HG03039 (cell line): ENCODE measurements around the gene KRTAP9-9.
"Not testable (repeated sequence)": the region's sequence is repeated elsewhere in the genome, so short reads cannot be mapped to it uniquely, and the experiment has no call there.

ENCODE experiments used
- ATAC-seq: cut with Tn5 transposase; IDR thresholded peaks from one replicate; pipeline ENCODE4 v1.9.1; 2021; ENCODE audit warnings: mild to moderate bottlenecking, moderate library complexity; ENCODE audit not compliant: unreplicated experiment

Gene KRTAP9-9

DNA sequence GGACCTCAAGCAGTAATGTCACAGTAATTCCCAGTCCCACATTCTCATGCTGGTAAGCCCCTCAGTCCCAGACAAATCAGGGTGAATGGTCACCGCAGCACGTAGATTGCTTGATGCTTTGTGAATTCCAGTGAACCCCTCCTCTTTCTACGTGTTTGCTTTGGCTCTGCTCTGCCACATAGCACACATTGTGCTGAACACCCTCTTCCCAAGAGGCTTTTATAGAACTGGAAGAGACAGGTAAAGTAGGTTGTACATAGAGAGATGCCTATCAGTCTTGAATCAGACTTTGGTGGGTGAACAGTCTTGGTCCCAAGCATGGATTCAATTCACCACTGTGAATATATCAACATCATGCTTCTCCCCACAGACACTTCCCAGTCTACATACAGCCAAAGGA lies 9.4 kb downstream of the KRTAP9-9 start:
- no peak for ATAC-seq

DNA sequence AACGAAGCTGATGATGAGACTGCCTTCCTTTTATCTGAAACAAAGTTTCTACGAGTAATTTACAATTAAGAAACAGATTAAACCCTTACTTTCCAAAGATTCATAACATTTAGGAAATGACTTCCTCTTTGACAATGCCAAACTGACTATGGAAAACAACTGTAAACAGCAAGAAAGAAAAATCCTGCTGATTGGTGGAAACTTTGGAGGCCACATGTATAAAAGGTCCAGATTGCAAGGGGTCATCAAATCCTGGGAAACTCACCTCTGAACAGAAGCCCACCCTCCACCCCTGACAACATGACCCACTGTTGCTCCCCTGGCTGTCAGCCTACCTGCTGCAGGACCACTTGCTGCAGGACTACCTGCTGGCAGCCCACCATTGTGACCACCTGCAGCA lies 9.9 kb downstream of the KRTAP9-9 start, which contains the start of gene KRTAP9-6:
Gene KRTAP9-6, plus strand, starts transcription at position 301 of the 400 bp plus-strand sequence. Its CDS starts 0 bp downstream, at position 301.
- ATAC-seq, result no peak

DNA sequence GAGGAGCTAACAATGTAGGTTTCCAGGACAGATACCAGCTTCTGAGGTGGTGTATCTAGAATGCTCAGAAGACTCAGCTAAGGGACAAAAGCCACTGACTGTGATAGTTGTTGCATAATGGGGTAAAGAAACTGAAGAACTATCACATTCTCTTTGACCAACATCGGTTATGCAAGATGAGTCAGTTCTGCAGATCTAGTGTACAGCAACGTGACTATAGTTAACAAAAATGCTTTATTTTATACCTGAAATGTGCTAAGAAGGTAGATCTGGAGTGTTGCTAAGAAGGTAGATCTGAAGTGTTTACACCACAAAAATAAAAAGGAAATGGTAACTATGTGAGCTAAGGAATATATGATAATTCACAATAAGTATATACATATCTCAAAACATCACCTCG lies 12.5 kb downstream of the KRTAP9-9 start:
- no peak for ATAC-seq

GRCh38 chr17:41271323-41271722 lies 16.1 kb downstream of the KRTAP9-9 start:
- ATAC-seq, result not testable (repeated sequence)

- no peak for ATAC-seq
These were observed 16.7 kb downstream of the KRTAP9-9 start for GRCh38 chr17:41271858-41272257.

DNA sequence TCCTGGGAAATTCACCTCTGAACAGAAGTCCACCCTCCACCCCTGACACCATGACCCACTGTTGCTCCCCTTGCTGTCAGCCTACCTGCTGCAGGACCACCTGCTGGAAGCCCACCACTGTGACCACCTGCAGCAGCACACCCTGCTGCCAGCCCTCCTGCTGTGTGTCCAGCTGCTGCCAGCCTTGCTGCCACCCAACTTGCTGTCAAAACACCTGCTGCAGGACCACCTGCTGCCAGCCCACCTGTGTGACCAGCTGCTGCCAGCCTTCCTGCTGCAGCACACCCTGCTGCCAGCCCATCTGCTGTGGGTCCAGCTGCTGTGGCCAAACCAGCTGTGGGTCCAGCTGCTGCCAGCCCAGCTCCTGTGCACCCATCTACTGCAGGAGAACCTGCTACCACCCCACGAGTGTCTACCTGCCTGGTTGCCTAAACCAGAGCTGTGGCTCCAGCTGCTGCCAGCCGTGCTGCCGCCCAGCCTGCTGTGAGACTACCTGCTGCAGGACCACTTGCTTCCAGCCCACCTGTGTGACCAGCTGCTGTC lies 20.5 kb downstream of the KRTAP9-9 start, which contains the start of gene KRTAP9-7:
Gene KRTAP9-7, plus strand, starts transcription at position 51 of the 543 bp plus-strand sequence. Its CDS starts 0 bp downstream, at position 51.
- not testable (repeated sequence) for ATAC-seq

DNA sequence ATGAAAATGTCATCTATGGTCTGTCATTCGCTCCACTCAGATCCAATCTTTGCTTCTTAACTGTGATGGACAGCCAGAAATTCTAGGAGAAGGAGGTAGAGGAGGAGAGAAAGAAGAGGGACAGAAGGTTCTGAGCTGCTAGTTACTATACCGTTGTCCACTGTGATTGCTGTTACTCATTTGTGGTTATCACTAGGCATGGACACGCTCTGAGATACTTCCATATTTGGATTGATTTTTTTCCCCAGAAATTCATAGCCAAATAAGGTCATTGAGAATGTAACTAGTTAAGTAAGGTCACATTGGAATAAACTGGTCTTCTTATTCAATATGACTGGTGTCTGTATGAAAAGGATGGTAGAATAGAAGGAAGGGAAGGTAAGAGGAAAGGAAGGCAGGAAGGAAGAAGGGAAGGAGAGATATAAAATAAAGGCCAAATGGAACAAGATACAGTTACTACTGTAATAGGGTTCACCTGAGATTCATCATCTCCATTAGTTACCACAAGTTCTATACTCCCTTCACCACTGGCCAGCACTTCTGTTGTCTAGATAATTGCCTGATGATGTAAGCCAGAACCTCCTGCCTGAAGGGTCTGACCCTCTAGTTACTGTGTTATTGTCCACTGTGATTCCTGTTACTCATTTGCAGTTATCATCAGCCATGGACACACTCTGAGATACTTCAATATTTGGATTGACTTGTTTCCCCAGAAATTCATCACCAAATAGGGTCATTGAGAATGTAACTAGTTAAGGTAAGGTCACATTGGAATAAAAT lies 23.2 kb downstream of the KRTAP9-9 start:
- no peak for ATAC-seq

DNA sequence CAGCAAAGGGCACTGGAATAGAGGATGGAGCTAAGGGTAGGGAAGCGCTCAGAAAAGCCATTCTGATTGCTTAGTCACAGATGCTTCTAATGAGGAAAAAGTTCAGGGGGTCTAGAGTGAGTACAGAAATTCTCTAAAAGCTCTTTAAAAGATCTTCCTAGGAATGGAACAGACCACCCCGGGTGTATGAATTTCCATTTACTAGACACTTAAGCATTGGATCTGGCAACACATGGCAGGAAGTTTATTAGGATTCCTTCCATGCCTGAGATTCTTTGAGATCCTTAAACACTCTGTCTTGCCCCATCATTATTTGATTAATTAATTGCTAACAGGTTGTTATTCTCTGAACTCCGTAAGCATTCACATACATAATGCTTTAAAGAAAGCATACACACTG lies 28.9 kb downstream of the KRTAP9-9 start:
- no peak for ATAC-seq

DNA sequence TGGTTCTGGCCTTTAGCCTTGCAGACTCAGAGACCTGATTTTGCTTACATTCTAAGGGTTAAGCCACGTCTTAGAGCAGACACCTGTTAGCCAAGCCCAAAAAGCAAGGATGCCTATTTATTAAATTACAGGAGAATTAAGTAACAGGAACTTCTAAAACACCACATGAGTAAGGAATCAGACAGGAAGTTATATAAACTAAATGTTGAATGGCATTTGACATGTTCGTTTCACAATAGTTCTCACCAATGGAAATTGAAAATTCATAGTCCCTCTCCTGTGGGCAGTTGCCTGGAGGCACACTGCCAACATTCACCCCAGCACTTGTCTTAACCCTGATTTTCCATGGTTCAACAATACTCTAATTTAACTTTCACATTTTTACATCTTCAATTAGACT lies 29.4 kb downstream of the KRTAP9-9 start:
- ATAC-seq, result no peak

DNA sequence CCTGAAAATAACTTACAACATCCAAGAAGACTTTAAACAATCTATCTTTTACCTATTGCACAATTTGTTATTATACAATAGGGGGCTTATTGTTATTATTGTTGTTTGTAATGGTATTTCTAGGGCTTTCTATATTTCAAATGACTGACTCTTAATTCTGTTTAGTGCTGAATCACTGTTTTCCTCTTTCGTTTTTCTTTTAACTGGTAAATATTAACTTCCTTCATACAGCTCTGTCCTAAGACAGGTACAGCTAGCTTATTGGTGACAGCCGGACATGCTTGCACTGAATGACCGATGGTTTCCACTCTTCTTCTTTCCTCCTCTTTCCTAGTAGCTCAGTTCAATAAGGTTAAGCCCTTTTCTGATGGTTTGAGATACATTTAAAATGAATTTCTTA lies 31.9 kb downstream of the KRTAP9-9 start:
- no peak for ATAC-seq

- no peak for ATAC-seq
These were observed 38.8 kb downstream of the KRTAP9-9 start for GRCh38 chr17:41294016-41294415.

GRCh38 chr17:41296846-41297245 lies 41.7 kb downstream of the KRTAP9-9 start:
- ATAC-seq, result no peak

GRCh38 chr17:41298458-41299135 lies 43.4 kb downstream of the KRTAP9-9 start:
- no peak for ATAC-seq

- ATAC-seq, result no peak
These were observed 46.1 kb downstream of the KRTAP9-9 start for GRCh38 chr17:41301204-41301790.

DNA sequence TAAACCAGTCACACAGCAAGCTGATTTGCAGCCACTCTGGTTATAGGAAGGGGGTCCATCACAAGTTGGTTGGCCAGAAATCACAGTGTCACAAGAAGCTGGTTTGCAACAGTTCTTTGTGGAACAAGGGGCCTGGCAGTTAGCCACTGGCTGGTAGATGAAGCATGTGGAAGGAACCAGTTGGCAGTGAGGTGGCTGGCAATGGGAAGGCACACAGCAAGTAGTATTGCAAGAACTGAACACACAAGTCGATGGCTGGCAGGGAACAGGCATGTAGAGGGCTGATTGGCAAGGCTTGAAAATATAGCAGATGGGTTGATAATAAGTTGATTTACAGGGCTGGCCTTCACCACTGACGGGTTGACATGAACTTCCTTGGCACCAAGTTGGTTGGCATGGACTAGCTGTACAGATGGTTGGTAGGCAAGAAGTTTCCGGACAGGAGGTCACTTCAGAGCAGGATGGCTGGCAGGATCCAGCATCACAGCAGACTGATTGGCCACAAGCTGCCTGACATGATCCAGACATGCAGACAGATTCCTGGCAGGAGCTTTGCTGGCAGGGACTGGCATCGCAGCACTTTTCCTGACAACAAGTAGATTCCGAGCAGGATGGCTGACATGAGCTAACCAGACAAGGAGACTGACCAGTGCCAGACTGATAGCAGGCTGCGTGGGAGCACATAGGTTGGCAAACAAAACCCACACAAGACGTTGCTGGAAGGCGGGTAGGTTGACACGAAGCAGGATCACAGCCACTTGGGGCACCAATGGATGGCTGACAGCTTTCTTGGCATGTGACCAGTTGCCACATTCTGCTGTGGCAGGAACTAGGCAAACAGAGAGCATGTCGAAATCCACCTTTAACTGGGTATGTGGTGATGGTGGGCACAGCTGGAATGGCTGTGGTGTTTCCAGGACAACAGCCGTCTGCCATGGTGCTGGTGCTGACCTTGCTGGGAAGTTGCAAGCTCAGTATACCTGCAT lies 47.0 kb downstream of the KRTAP9-9 start, which contains the start of gene KRTAP29-1:
Gene KRTAP29-1, minus strand, starts transcription at position 936 of the 986 bp plus-strand sequence. Its CDS starts 0 bp downstream, at position 936.
- no peak for ATAC-seq

DNA sequence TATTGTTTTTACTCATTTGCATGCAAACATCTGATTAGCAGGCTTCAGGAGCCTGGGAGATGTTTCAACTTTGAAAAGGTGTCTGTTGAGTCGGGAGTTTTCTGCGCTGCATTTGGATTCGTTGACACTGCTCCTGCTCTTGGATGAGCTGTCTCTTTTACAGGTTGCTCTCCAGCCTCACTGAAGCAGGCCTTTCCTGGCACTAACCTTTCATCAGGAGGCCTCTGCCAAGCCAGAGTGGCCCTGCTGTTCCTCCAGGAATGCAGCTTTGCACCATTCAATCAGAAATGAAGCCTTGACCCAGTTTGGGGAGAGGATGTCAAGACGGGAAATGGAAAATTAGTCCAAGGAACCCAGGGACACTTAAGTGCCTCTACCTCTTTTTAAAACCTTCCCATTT lies 47.8 kb downstream of the KRTAP9-9 start:
- no peak for ATAC-seq

GRCh38 chr17:41304091-41304490 lies 48.9 kb downstream of the KRTAP9-9 start:
- no peak for ATAC-seq
